Measurements from ENCODE around the gene ALDH16A1.
A peak's percentile ranks its signal among the peaks of the same experiment; 100 is the strongest.
"Not testable (repeated sequence)": the region's sequence is repeated elsewhere in the genome, so short reads cannot be mapped to it uniquely, and the experiment has no call there.

The ALDH16A1 gene

GRCh38 chr19:49441960-49442350 is 11.1 kb upstream of the ALDH16A1 start:
- DNase-seq: no peak

- no peak for DNase-seq
Observed at GRCh38 chr19:49442354-49442753, 10.7 kb upstream of the ALDH16A1 start.

- DNase-seq: peak in 1 of 2 donors; percentile 64
Observed at GRCh38 chr19:49442771-49443365, 10.2 kb upstream of the ALDH16A1 start.

- DNase-seq: peak; percentile 91 to 98
Observed at GRCh38 chr19:49443366-49444099, 9.5 kb upstream of the ALDH16A1 start.

- DNase-seq: not testable (repeated sequence)
Observed at GRCh38 chr19:49444100-49444700, 8.8 kb upstream of the ALDH16A1 start.

- DNase-seq: no peak
Observed at GRCh38 chr19:49445997-49446396, 7.0 kb upstream of the ALDH16A1 start.

GRCh38 chr19:49447485-49448431 is 5.3 kb upstream of the ALDH16A1 start:
- no peak for DNase-seq

- DNase-seq: no peak
Observed at GRCh38 chr19:49448432-49448786, 4.6 kb upstream of the ALDH16A1 start.

GRCh38 chr19:49450405-49450804 is 2.6 kb upstream of the ALDH16A1 start:
- DNase-seq: no peak

GRCh38 chr19:49451430-49452181 is 1.4 kb upstream of the ALDH16A1 start, which contains the start of gene PIH1D1:
Gene PIH1D1, minus strand, starts transcription at chr19:49451814. Its CDS starts 240 bp downstream, at chr19:49451574.
- DNase-seq: peak; percentile 72 to 99

- DNase-seq: no peak
Observed at GRCh38 chr19:49453757-49454240, 774 bp downstream of the ALDH16A1 start.

GRCh38 chr19:49455773-49456172 is 2.7 kb downstream of the ALDH16A1 start:
- DNase-seq: no peak

- DNase-seq: no peak
Observed at GRCh38 chr19:49456326-49456725, 3.3 kb downstream of the ALDH16A1 start.

- no peak for DNase-seq
Observed at GRCh38 chr19:49458567-49458903, 5.5 kb downstream of the ALDH16A1 start.

GRCh38 chr19:49459388-49459787 is 6.4 kb downstream of the ALDH16A1 start:
- no peak for DNase-seq

- DNase-seq: not testable (repeated sequence)
Observed at GRCh38 chr19:49461130-49461529, 8.1 kb downstream of the ALDH16A1 start.

- no peak for DNase-seq
Observed at GRCh38 chr19:49461656-49462055, 8.6 kb downstream of the ALDH16A1 start.

- DNase-seq: no peak
Observed at GRCh38 chr19:49462492-49462891, 9.5 kb downstream of the ALDH16A1 start.

GRCh38 chr19:49463960-49464740 is 11.1 kb downstream of the ALDH16A1 start:
- no peak for DNase-seq

- no peak for DNase-seq
Observed at GRCh38 chr19:49465371-49465770, 12.3 kb downstream of the ALDH16A1 start.

GRCh38 chr19:49468199-49468598 is 15.2 kb downstream of the ALDH16A1 start:
- no peak for DNase-seq

Data from bone marrow (tissue), 2 donors.